HCT116 (cell line): ENCODE data around the gene KBTBD13. TPM values are rescaled to one million over a fixed set of nuclear protein-coding genes. Genes with fewer than 3 reads are reported as not detected.

Experiments
- ATAC-seq: fragments of 200-7000 bp; cut with Tn5 transposase; 2 replicates; pipeline ENCODE4 v1.9.1; 2020; ENCODE audit warnings: mild to moderate bottlenecking, moderate library complexity
- BruUV-seq: library from RNA; stranded (reverse); fragments of 400-500 nt; replicated peaks from 2 replicates; lab custom pipeline; 2021; lab: Mats Ljungman, UMichigan
- CTCF ChIA-PET: fragments of 300-600 bp; sonication (Branson Sonifier 250); formaldehyde crosslinking; loops from one replicate; lab custom pipeline; 2021; ENCODE audit warnings: antibody characterized with exemption; lab: Charles Lee
- POLR2A ChIA-PET: fragments of 300-600, 350-600 bp; sonication (Branson Sonifier 250); formaldehyde crosslinking; loops from one replicate; lab custom pipeline; 2021; ENCODE audit warnings: antibody characterized with exemption; lab: Charles Lee
- RAD21 ChIA-PET, 2 experiments: fragments of 300-600 bp; sonication (Branson Sonifier 250); formaldehyde crosslinking; loops; one replicate each; lab custom pipeline; 2023; ENCODE audit warnings: low total read pairs in 2 of 2; ENCODE audit not compliant: uncharacterized antibody in 2 of 2, unreplicated experiment in 2 of 2, low non-redundant PET in 1 of 2; lab: Charles Lee
- DNase-seq: peaks from one replicate; pipeline ENCODE4 v3.0.0-alpha.2; 2010; ENCODE audit warnings: low read depth, low spot score
- H2AFZ ChIP-seq: fragments of 200-600 bp; shearing (Covaris generic), sonication (generic); 2 replicates; pipeline ENCODE4 v1.6.1; 2017; ENCODE audit warnings: low read depth, mixed run types, mixed read lengths, antibody characterized with exemption, low read length; ENCODE audit not compliant: poor library complexity, severe bottlenecking
- H3K27ac ChIP-seq: 2 replicates; pipeline ENCODE4 v1.5.1; 2012; ENCODE audit warnings: low read depth, low read length
- H3K27me3 ChIP-seq: fragments of 200-600 bp; sonication (generic); 2 replicates; pipeline ENCODE4 v1.6.1; 2016; ENCODE audit warnings: mixed run types, low read length, mixed read lengths; ENCODE audit not compliant: insufficient read depth
- H3K36me3 ChIP-seq, 2 experiments: fragments of 200-500 bp in 1 of 2; fragments of 200-600 bp in 1 of 2; sonication (Bioruptor generic) in 1 of 2; sonication (generic) in 1 of 2; 2 replicates each; pipeline versions ENCODE4 v1.5.1 to v1.6.1; 2014 to 2016; ENCODE audit warnings: low read length in 2 of 2, inconsistent platforms in 1 of 2, mixed read lengths in 1 of 2, mixed run types in 1 of 2; ENCODE audit not compliant: insufficient read depth in 2 of 2, control insufficient read depth in 1 of 2
- H3K4me1 ChIP-seq, 2 experiments: fragments of 200-600 bp in 1 of 2; sonication (generic) in 1 of 2; 2 replicates each; pipeline versions ENCODE4 v1.5.1 to v1.6.1; 2012 to 2017; ENCODE audit warnings: low read length in 2 of 2, inconsistent platforms in 1 of 2, mild to moderate bottlenecking in 1 of 2, mixed read lengths in 1 of 2, mixed run types in 1 of 2, moderate library complexity in 1 of 2; ENCODE audit not compliant: insufficient read depth in 2 of 2, control insufficient read depth in 1 of 2
- H3K4me2 ChIP-seq: fragments of 200-600 bp; sonication (generic); 2 replicates; pipeline ENCODE4 v1.6.1; 2017; ENCODE audit warnings: mixed run types, low read length, mixed read lengths
- H3K4me3 ChIP-seq, 2 experiments: fragments of 200-600 bp in 1 of 2; sonication (generic) in 1 of 2; replicated peaks in 1 of 2; 2 replicates each; pipeline ENCODE4 v1.5.1; 2011 to 2016; ENCODE audit warnings: low read length in 2 of 2, control low read depth in 1 of 2, low read depth in 1 of 2, mild to moderate bottlenecking in 1 of 2, mixed read lengths in 1 of 2, mixed run types in 1 of 2
- H3K79me2 ChIP-seq: fragments of 200-600 bp; sonication (generic); 2 replicates; pipeline ENCODE4 v1.6.1; 2017; ENCODE audit warnings: mild to moderate bottlenecking, mixed run types, low read length, moderate library complexity, mixed read lengths; ENCODE audit not compliant: insufficient read depth
- H3K9ac ChIP-seq: fragments of 200-600 bp; sonication (generic); 2 replicates; pipeline ENCODE4 v1.6.1; 2016; ENCODE audit warnings: low read length, mixed read lengths
- H3K9me2 ChIP-seq: fragments of 200-600 bp; sonication (generic), shearing (Covaris generic); 2 replicates; pipeline ENCODE4 v1.6.1; 2017; ENCODE audit warnings: mixed run types, mild to moderate bottlenecking, moderate library complexity; ENCODE audit not compliant: insufficient read depth
- H3K9me3 ChIP-seq, 2 experiments: fragments of 200-500 bp in 1 of 2; fragments of 200-600 bp in 1 of 2; sonication (Bioruptor generic) in 1 of 2; sonication (generic) in 1 of 2; 2 replicates each; pipeline ENCODE4 v1.6.1; 2014 to 2017; ENCODE audit warnings: low read length in 2 of 2, mixed read lengths in 2 of 2, inconsistent platforms in 1 of 2, low read depth in 1 of 2, mild to moderate bottlenecking in 1 of 2, mixed run types in 1 of 2, moderate library complexity in 1 of 2; ENCODE audit not compliant: control insufficient read depth in 1 of 2, insufficient read depth in 1 of 2
- H4K20me1 ChIP-seq: fragments of 200-600 bp; sonication (generic), shearing (Covaris generic); 2 replicates; pipeline ENCODE4 v1.6.1; 2017; ENCODE audit warnings: mixed run types, mild to moderate bottlenecking, moderate library complexity; ENCODE audit not compliant: insufficient read depth
- CBX3 ChIP-seq: IDR thresholded peaks from 2 replicates; pipeline ENCODE4 v1.6.1; 2012; ENCODE audit warnings: low read depth
- EGR1 ChIP-seq: IDR thresholded peaks from 2 replicates; pipeline ENCODE4 v1.6.1; 2012; ENCODE audit warnings: low read depth
- JUND ChIP-seq: IDR thresholded peaks from 2 replicates; pipeline ENCODE4 v1.6.1; 2012
- MAX ChIP-seq: IDR thresholded peaks from 2 replicates; pipeline ENCODE4 v1.6.1; 2012
- POLR2A ChIP-seq: IDR thresholded peaks from 2 replicates; pipeline ENCODE4 v1.7.0; 2011; ENCODE audit warnings: borderline replicate concordance; ENCODE audit not compliant: insufficient read depth, insufficient read length; ENCODE audit errors: extremely low read depth
- POLR2AphosphoS5 ChIP-seq: IDR thresholded peaks from 2 replicates; pipeline ENCODE4 v1.6.1; 2011; ENCODE audit warnings: mild to moderate bottlenecking, low read depth, low read length, moderate library complexity
- SIN3A ChIP-seq: IDR thresholded peaks from 2 replicates; pipeline ENCODE4 v1.6.1; 2012; ENCODE audit warnings: low read depth
- SP1 ChIP-seq: IDR thresholded peaks from 2 replicates; pipeline ENCODE4 v1.6.1; 2012; ENCODE audit warnings: low read depth
- SRF ChIP-seq: IDR thresholded peaks from 2 replicates; pipeline ENCODE4 v1.6.1; 2012; ENCODE audit warnings: low read depth
- TCF7L2 ChIP-seq: IDR thresholded peaks from 2 replicates; pipeline ENCODE4 v1.7.0; 2011; ENCODE audit warnings: borderline replicate concordance, inconsistent platforms; ENCODE audit not compliant: insufficient read depth, insufficient read length; ENCODE audit errors: extremely low read depth
- YY1 ChIP-seq: IDR thresholded peaks from 2 replicates; pipeline ENCODE4 v1.6.1; 2011; ENCODE audit warnings: low read length, low read depth, moderate library complexity, mild to moderate bottlenecking; ENCODE audit not compliant: insufficient replicate concordance; ENCODE audit errors: extremely low read depth
- ZNF274 ChIP-seq: fragments of 200-500 bp; sonication (Bioruptor generic); IDR thresholded peaks from 2 replicates; pipeline ENCODE4 v1.6.1; 2014; ENCODE audit warnings: mild to moderate bottlenecking, low read depth, low read length, inconsistent platforms
- intact Hi-C: fragments of 100-400 bp; cut with micrococcal nuclease; formaldehyde crosslinking; loops from 2 replicates; pipeline ENCODE4 v1.10.0; 2022
- total RNA-seq: library from RNA; stranded (reverse); gene quantifications from one replicate; pipeline ENCODE4 v1.2.1, GENCODE V29; 2021; ENCODE audit not compliant: unreplicated experiment
- TF ChIP-seq, protein P1 (sequence below): IDR thresholded peaks from 2 replicates; pipeline ENCODE4 v1.6.1; 2012
- TF ChIP-seq, protein P2 (sequence below), 3 experiments: fragments of 200-600 bp in 1 of 3; sonication (generic) in 1 of 3; IDR thresholded peaks in 2 of 3; conservative IDR thresholded peaks in 1 of 3; 2 replicates each; pipeline ENCODE4 v1.5.1; 2012 to 2017; ENCODE audit warnings: low read depth in 2 of 3, low read length in 2 of 3, antibody characterized with exemption in 1 of 3, borderline replicate concordance in 1 of 3, control low read depth in 1 of 3, mild to moderate bottlenecking in 1 of 3, mixed read lengths in 1 of 3, mixed run types in 1 of 3, moderate library complexity in 1 of 3; ENCODE audit not compliant: insufficient read depth in 1 of 3
- TF ChIP-seq, protein P3 (sequence below): IDR thresholded peaks from 2 replicates; pipeline ENCODE4 v1.6.1; 2011; ENCODE audit warnings: mild to moderate bottlenecking, low read length, moderate library complexity; ENCODE audit not compliant: insufficient replicate concordance; ENCODE audit errors: extremely low read depth

KBTBD13 gene
- total RNA-seq, 1 experiment from 2014 or later: not detected

GRCh38 chr15:65034719-65035118 is 41.8 kb upstream of the KBTBD13 start:
- CTCF ChIA-PET: interaction anchor here (1.7 to 1.8 kb wide), 2 partner anchors 151 to 263 kb away, joined by 4 to 7 read pairs; partner anchors contain the start of gene CLPX
- no TSS peak for BruUV-seq
- Histone ChIP-seq H4K20me1 (no peaks in the 10 kb centered on the region), H3K4me3 (no peak overlapping the region), H3K27me3 (no peaks in the 10 kb centered on the region), H3K79me2 (no peaks in the 10 kb centered on the region), H3K9ac (no peak overlapping the region), H2AFZ (no peak overlapping the region), H3K4me2 (no peak overlapping the region), H3K36me3 (no peaks in the 10 kb centered on the region), H3K27ac (no peak overlapping the region), H3K9me3 (no peaks in the 10 kb centered on the region), H3K4me1 (peaks cover 0 to 19% of the 10 kb centered on the region in 2 experiments; a peak in 3 of 4 replicates), H3K9me2 (no peaks in the 10 kb centered on the region)
- RAD21 ChIA-PET: interaction anchor here in 1 of 2 experiments (1.2 kb wide), 1 partner anchor 67 kb away, joined by 4 read pairs; no protein-coding TSS in a partner anchor
- intact Hi-C loops: loop anchor here (5.0 kb wide), 1 partner anchor 153 kb away; the partner anchor contains the start of gene CLPX
- no peak for TF ChIP-seq ZNF274
- no peak for TF ChIP-seq TCF7L2
- TF ChIP-seq POLR2A: no peak
- no peak for TF ChIP-seq YY1
- no peak for TF ChIP-seq SRF
- TF ChIP-seq, protein P1, sequence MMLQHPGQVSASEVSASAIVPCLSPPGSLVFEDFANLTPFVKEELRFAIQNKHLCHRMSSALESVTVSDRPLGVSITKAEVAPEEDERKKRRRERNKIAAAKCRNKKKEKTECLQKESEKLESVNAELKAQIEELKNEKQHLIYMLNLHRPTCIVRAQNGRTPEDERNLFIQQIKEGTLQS: no peak
- no peak for TF ChIP-seq JUND
- TF ChIP-seq, protein P2, sequence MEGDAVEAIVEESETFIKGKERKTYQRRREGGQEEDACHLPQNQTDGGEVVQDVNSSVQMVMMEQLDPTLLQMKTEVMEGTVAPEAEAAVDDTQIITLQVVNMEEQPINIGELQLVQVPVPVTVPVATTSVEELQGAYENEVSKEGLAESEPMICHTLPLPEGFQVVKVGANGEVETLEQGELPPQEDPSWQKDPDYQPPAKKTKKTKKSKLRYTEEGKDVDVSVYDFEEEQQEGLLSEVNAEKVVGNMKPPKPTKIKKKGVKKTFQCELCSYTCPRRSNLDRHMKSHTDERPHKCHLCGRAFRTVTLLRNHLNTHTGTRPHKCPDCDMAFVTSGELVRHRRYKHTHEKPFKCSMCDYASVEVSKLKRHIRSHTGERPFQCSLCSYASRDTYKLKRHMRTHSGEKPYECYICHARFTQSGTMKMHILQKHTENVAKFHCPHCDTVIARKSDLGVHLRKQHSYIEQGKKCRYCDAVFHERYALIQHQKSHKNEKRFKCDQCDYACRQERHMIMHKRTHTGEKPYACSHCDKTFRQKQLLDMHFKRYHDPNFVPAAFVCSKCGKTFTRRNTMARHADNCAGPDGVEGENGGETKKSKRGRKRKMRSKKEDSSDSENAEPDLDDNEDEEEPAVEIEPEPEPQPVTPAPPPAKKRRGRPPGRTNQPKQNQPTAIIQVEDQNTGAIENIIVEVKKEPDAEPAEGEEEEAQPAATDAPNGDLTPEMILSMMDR (IDR thresholded peaks at IDR 0.05 in 2 of 3, conservative IDR thresholded peaks at IDR 0.05 in 1 of 3; ENCODE audit: borderline replicate concordance in 1 of 3, insufficient read depth in 1 of 3, low read depth in 2 of 3, low read length in 2 of 3): no peak
- TF ChIP-seq EGR1: no peak
- TF ChIP-seq, protein P3, sequence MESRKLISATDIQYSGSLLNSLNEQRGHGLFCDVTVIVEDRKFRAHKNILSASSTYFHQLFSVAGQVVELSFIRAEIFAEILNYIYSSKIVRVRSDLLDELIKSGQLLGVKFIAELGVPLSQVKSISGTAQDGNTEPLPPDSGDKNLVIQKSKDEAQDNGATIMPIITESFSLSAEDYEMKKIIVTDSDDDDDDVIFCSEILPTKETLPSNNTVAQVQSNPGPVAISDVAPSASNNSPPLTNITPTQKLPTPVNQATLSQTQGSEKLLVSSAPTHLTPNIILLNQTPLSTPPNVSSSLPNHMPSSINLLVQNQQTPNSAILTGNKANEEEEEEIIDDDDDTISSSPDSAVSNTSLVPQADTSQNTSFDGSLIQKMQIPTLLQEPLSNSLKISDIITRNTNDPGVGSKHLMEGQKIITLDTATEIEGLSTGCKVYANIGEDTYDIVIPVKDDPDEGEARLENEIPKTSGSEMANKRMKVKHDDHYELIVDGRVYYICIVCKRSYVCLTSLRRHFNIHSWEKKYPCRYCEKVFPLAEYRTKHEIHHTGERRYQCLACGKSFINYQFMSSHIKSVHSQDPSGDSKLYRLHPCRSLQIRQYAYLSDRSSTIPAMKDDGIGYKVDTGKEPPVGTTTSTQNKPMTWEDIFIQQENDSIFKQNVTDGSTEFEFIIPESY: no peak
- no peak for TF ChIP-seq POLR2AphosphoS5
- no peak for TF ChIP-seq CBX3
- TF ChIP-seq SIN3A: no peak
- no peak for TF ChIP-seq MAX
- TF ChIP-seq SP1: no peak
- ATAC-seq (no peak), DNase-seq (no peak)
- POLR2A ChIA-PET: interaction anchor here (0.7 to 2.4 kb wide), 2 partner anchors 15 to 270 kb away, joined by 4 to 9 read pairs; partner anchors contain the start of gene RNU5B-1
